HCT116 (cell line): ENCODE results near the gene DNAJC10. TPM values are rescaled to one million over a fixed set of nuclear protein-coding genes. Genes with fewer than 3 reads are reported as not detected.

Experiments used
- ATAC-seq: fragments of 200-7000 bp; cut with Tn5 transposase; 2 replicates; pipeline ENCODE4 v1.9.1; 2020; ENCODE audit warnings: mild to moderate bottlenecking, moderate library complexity
- BruUV-seq: library from RNA; stranded (reverse); fragments of 400-500 nt; replicated peaks from 2 replicates; lab custom pipeline; 2021; lab: Mats Ljungman, UMichigan
- CTCF ChIA-PET: fragments of 300-600 bp; sonication (Branson Sonifier 250); formaldehyde crosslinking; loops from one replicate; lab custom pipeline; 2021; ENCODE audit warnings: antibody characterized with exemption; lab: Charles Lee
- POLR2A ChIA-PET: fragments of 300-600, 350-600 bp; sonication (Branson Sonifier 250); formaldehyde crosslinking; loops from one replicate; lab custom pipeline; 2021; ENCODE audit warnings: antibody characterized with exemption; lab: Charles Lee
- RAD21 ChIA-PET, 2 experiments: fragments of 300-600 bp; sonication (Branson Sonifier 250); formaldehyde crosslinking; loops; one replicate each; lab custom pipeline; 2023; ENCODE audit warnings: low total read pairs in 2 of 2; ENCODE audit not compliant: uncharacterized antibody in 2 of 2, unreplicated experiment in 2 of 2, low non-redundant PET in 1 of 2; lab: Charles Lee
- DNase-seq: peaks from one replicate; pipeline ENCODE4 v3.0.0-alpha.2; 2010; ENCODE audit warnings: low read depth, low spot score
- H2AFZ ChIP-seq: fragments of 200-600 bp; shearing (Covaris generic), sonication (generic); 2 replicates; pipeline ENCODE4 v1.6.1; 2017; ENCODE audit warnings: low read depth, mixed run types, mixed read lengths, antibody characterized with exemption, low read length; ENCODE audit not compliant: poor library complexity, severe bottlenecking
- H3K27ac ChIP-seq: 2 replicates; pipeline ENCODE4 v1.5.1; 2012; ENCODE audit warnings: low read depth, low read length
- H3K27me3 ChIP-seq: fragments of 200-600 bp; sonication (generic); 2 replicates; pipeline ENCODE4 v1.6.1; 2016; ENCODE audit warnings: mixed run types, low read length, mixed read lengths; ENCODE audit not compliant: insufficient read depth
- H3K36me3 ChIP-seq, 2 experiments: fragments of 200-500 bp in 1 of 2; fragments of 200-600 bp in 1 of 2; sonication (Bioruptor generic) in 1 of 2; sonication (generic) in 1 of 2; 2 replicates each; pipeline versions ENCODE4 v1.5.1 to v1.6.1; 2014 to 2016; ENCODE audit warnings: low read length in 2 of 2, inconsistent platforms in 1 of 2, mixed read lengths in 1 of 2, mixed run types in 1 of 2; ENCODE audit not compliant: insufficient read depth in 2 of 2, control insufficient read depth in 1 of 2
- H3K4me1 ChIP-seq, 2 experiments: fragments of 200-600 bp in 1 of 2; sonication (generic) in 1 of 2; 2 replicates each; pipeline versions ENCODE4 v1.5.1 to v1.6.1; 2012 to 2017; ENCODE audit warnings: low read length in 2 of 2, inconsistent platforms in 1 of 2, mild to moderate bottlenecking in 1 of 2, mixed read lengths in 1 of 2, mixed run types in 1 of 2, moderate library complexity in 1 of 2; ENCODE audit not compliant: insufficient read depth in 2 of 2, control insufficient read depth in 1 of 2
- H3K4me2 ChIP-seq: fragments of 200-600 bp; sonication (generic); 2 replicates; pipeline ENCODE4 v1.6.1; 2017; ENCODE audit warnings: mixed run types, low read length, mixed read lengths
- H3K4me3 ChIP-seq, 2 experiments: fragments of 200-600 bp in 1 of 2; sonication (generic) in 1 of 2; replicated peaks in 1 of 2; 2 replicates each; pipeline ENCODE4 v1.5.1; 2011 to 2016; ENCODE audit warnings: low read length in 2 of 2, control low read depth in 1 of 2, low read depth in 1 of 2, mild to moderate bottlenecking in 1 of 2, mixed read lengths in 1 of 2, mixed run types in 1 of 2
- H3K79me2 ChIP-seq: fragments of 200-600 bp; sonication (generic); 2 replicates; pipeline ENCODE4 v1.6.1; 2017; ENCODE audit warnings: mild to moderate bottlenecking, mixed run types, low read length, moderate library complexity, mixed read lengths; ENCODE audit not compliant: insufficient read depth
- H3K9ac ChIP-seq: fragments of 200-600 bp; sonication (generic); 2 replicates; pipeline ENCODE4 v1.6.1; 2016; ENCODE audit warnings: low read length, mixed read lengths
- H3K9me2 ChIP-seq: fragments of 200-600 bp; sonication (generic), shearing (Covaris generic); 2 replicates; pipeline ENCODE4 v1.6.1; 2017; ENCODE audit warnings: mixed run types, mild to moderate bottlenecking, moderate library complexity; ENCODE audit not compliant: insufficient read depth
- H3K9me3 ChIP-seq, 2 experiments: fragments of 200-500 bp in 1 of 2; fragments of 200-600 bp in 1 of 2; sonication (Bioruptor generic) in 1 of 2; sonication (generic) in 1 of 2; 2 replicates each; pipeline ENCODE4 v1.6.1; 2014 to 2017; ENCODE audit warnings: low read length in 2 of 2, mixed read lengths in 2 of 2, inconsistent platforms in 1 of 2, low read depth in 1 of 2, mild to moderate bottlenecking in 1 of 2, mixed run types in 1 of 2, moderate library complexity in 1 of 2; ENCODE audit not compliant: control insufficient read depth in 1 of 2, insufficient read depth in 1 of 2
- H4K20me1 ChIP-seq: fragments of 200-600 bp; sonication (generic), shearing (Covaris generic); 2 replicates; pipeline ENCODE4 v1.6.1; 2017; ENCODE audit warnings: mixed run types, mild to moderate bottlenecking, moderate library complexity; ENCODE audit not compliant: insufficient read depth
- CEBPB ChIP-seq: IDR thresholded peaks from 2 replicates; pipeline ENCODE4 v1.6.1; 2012; ENCODE audit warnings: low read depth
- EZH2phosphoT487 ChIP-seq: fragments of 200-600 bp; IDR thresholded peaks from 2 replicates; pipeline ENCODE4 v1.6.1; 2018; ENCODE audit warnings: antibody characterized with exemption, borderline replicate concordance
- FOSL1 ChIP-seq: IDR thresholded peaks from 2 replicates; pipeline ENCODE4 v1.6.1; 2012; ENCODE audit warnings: low read depth
- JUND ChIP-seq: IDR thresholded peaks from 2 replicates; pipeline ENCODE4 v1.6.1; 2012
- MAX ChIP-seq: IDR thresholded peaks from 2 replicates; pipeline ENCODE4 v1.6.1; 2012
- POLR2A ChIP-seq: IDR thresholded peaks from 2 replicates; pipeline ENCODE4 v1.7.0; 2011; ENCODE audit warnings: borderline replicate concordance; ENCODE audit not compliant: insufficient read depth, insufficient read length; ENCODE audit errors: extremely low read depth
- POLR2AphosphoS5 ChIP-seq: IDR thresholded peaks from 2 replicates; pipeline ENCODE4 v1.6.1; 2011; ENCODE audit warnings: mild to moderate bottlenecking, low read depth, low read length, moderate library complexity
- RAD21 ChIP-seq: IDR thresholded peaks from 2 replicates; pipeline ENCODE4 v1.6.1; 2012; ENCODE audit warnings: low read depth, mild to moderate bottlenecking
- SIN3A ChIP-seq: IDR thresholded peaks from 2 replicates; pipeline ENCODE4 v1.6.1; 2012; ENCODE audit warnings: low read depth
- SP1 ChIP-seq: IDR thresholded peaks from 2 replicates; pipeline ENCODE4 v1.6.1; 2012; ENCODE audit warnings: low read depth
- SRF ChIP-seq: IDR thresholded peaks from 2 replicates; pipeline ENCODE4 v1.6.1; 2012; ENCODE audit warnings: low read depth
- TCF7L2 ChIP-seq: IDR thresholded peaks from 2 replicates; pipeline ENCODE4 v1.7.0; 2011; ENCODE audit warnings: borderline replicate concordance, inconsistent platforms; ENCODE audit not compliant: insufficient read depth, insufficient read length; ENCODE audit errors: extremely low read depth
- YY1 ChIP-seq: IDR thresholded peaks from 2 replicates; pipeline ENCODE4 v1.6.1; 2011; ENCODE audit warnings: low read length, low read depth, moderate library complexity, mild to moderate bottlenecking; ENCODE audit not compliant: insufficient replicate concordance; ENCODE audit errors: extremely low read depth
- ZBTB33 ChIP-seq: IDR thresholded peaks from 2 replicates; pipeline ENCODE4 v1.6.1; 2011; ENCODE audit warnings: mild to moderate bottlenecking, low read length, moderate library complexity; ENCODE audit not compliant: insufficient replicate concordance; ENCODE audit errors: extremely low read depth
- ZNF274 ChIP-seq: fragments of 200-500 bp; sonication (Bioruptor generic); IDR thresholded peaks from 2 replicates; pipeline ENCODE4 v1.6.1; 2014; ENCODE audit warnings: mild to moderate bottlenecking, low read depth, low read length, inconsistent platforms
- intact Hi-C: fragments of 100-400 bp; cut with micrococcal nuclease; formaldehyde crosslinking; loops from 2 replicates; pipeline ENCODE4 v1.10.0; 2022
- total RNA-seq: library from RNA; stranded (reverse); gene quantifications from one replicate; pipeline ENCODE4 v1.2.1, GENCODE V29; 2021; ENCODE audit not compliant: unreplicated experiment
- TF ChIP-seq, protein P1 (sequence below): IDR thresholded peaks from 2 replicates; pipeline ENCODE4 v1.6.1; 2012

Gene DNAJC10
- total RNA-seq, 1 experiment from 2014 or later = 80.4 TPM

GRCh38 chr2:182824767-182825158, 108.7 kb downstream of the DNAJC10 start:
- no peak overlapping the region for H3K4me2 ChIP-seq
- H3K79me2 ChIP-seq = no peaks in the 10 kb centered on the region
- H3K9ac ChIP-seq = no peak overlapping the region
- H3K4me1 ChIP-seq = no peaks in the 10 kb centered on the region
- no peaks in the 10 kb centered on the region for H3K9me2 ChIP-seq
- H3K27ac ChIP-seq = no peak overlapping the region
- no peaks in the 10 kb centered on the region for H3K27me3 ChIP-seq
- H3K36me3 ChIP-seq = no peaks in the 10 kb centered on the region
- no peak overlapping the region for H3K4me3 ChIP-seq
- no peaks in the 10 kb centered on the region for H3K9me3 ChIP-seq
- ATAC-seq = no peak
- no peak for TF ChIP-seq YY1
- no peak for TF ChIP-seq CEBPB
- TF ChIP-seq, protein P1, sequence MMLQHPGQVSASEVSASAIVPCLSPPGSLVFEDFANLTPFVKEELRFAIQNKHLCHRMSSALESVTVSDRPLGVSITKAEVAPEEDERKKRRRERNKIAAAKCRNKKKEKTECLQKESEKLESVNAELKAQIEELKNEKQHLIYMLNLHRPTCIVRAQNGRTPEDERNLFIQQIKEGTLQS = no peak
- no peak for TF ChIP-seq TCF7L2
- TF ChIP-seq EZH2phosphoT487 = no peak
- TF ChIP-seq SIN3A = no peak
- TF ChIP-seq POLR2AphosphoS5 = no peak
- no peak for TF ChIP-seq MAX
- TF ChIP-seq ZNF274 = no peak
- ChIA-PET RAD21 (no interaction called here), CTCF (no interaction called here), POLR2A (no interaction called here)
- DNase-seq = no peak
- H4K20me1 ChIP-seq = no peaks in the 10 kb centered on the region
- H2AFZ ChIP-seq = no peak overlapping the region
- no TSS peak for BruUV-seq
- intact Hi-C loops = no loop called here

- no peaks in the 10 kb centered on the region for H3K9me2 ChIP-seq
- H3K27ac ChIP-seq = no peak overlapping the region
- H3K27me3 ChIP-seq = no peaks in the 10 kb centered on the region
- H3K4me2 ChIP-seq = no peak overlapping the region
- TF ChIP-seq CEBPB (no peak), SIN3A (no peak), RAD21 (no peak), SP1 (no peak), ZNF274 (no peak), ZBTB33 (no peak), JUND (no peak), FOSL1 (no peak), YY1 (no peak), POLR2A (no peak), SRF (no peak)
- TF ChIP-seq, protein P1 = no peak
- H3K4me1 ChIP-seq = no peaks in the 10 kb centered on the region
- H3K36me3 ChIP-seq = no peaks in the 10 kb centered on the region
- DNase-seq = no peak
- POLR2A ChIA-PET = no interaction called here
- H2AFZ ChIP-seq = no peak overlapping the region
- H3K9ac ChIP-seq = no peak overlapping the region
- ATAC-seq = no peak
- no TSS peak for BruUV-seq
- intact Hi-C loops = no loop called here
- no peaks in the 10 kb centered on the region for H4K20me1 ChIP-seq
- CTCF ChIA-PET = no interaction called here
- H3K4me3 ChIP-seq = no peak overlapping the region
- RAD21 ChIA-PET = no interaction called here
- H3K79me2 ChIP-seq = no peaks in the 10 kb centered on the region
- no peaks in the 10 kb centered on the region for H3K9me3 ChIP-seq
These were observed 110.0 kb downstream of the DNAJC10 start for GRCh38 chr2:182826064-182826463.
